B cell (primary cell): ENCODE data around the gene RGL1. TPM values are rescaled to one million over a fixed set of nuclear protein-coding genes. Genes with fewer than 3 reads are reported as not detected.
A peak's percentile ranks its signal among the peaks of the same experiment; 100 is the strongest.

Experiments used
- ATAC-seq: fragments of 200-7000 bp; cut with Tn5 transposase; one replicate; pipeline ENCODE4 v1.10.0; 2021; ENCODE audit warnings: low read depth, mild to moderate bottlenecking, moderate number of reproducible peaks, moderate library complexity
- CTCF ChIA-PET: fragments of 350-600 bp; sonication (Branson Sonifier 250); formaldehyde crosslinking; loops from one replicate; lab custom pipeline; 2021; ENCODE audit warnings: antibody characterized with exemption, inconsistent platforms; lab: Charles Lee
- POLR2A ChIA-PET: fragments of 350-600 bp; sonication (Branson Sonifier 250); formaldehyde crosslinking; loops from one replicate; lab custom pipeline; 2021; ENCODE audit warnings: antibody characterized with exemption; lab: Charles Lee
- DNase-seq: peaks from one replicate; pipeline ENCODE4 v3.0.0; 2013
- H2AFZ ChIP-seq: 2 replicates; pipeline ENCODE4 v1.6.1; 2012; ENCODE audit warnings: mild to moderate bottlenecking, low read depth, low read length; ENCODE audit not compliant: insufficient read depth, poor library complexity, severe bottlenecking
- H3K27ac ChIP-seq, 2 donors: 1 replicate in 1 of 2; 2 replicates in 1 of 2; pipeline ENCODE4 v1.5.1; 2012 to 2013; ENCODE audit warnings: low read length in 2 of 2, mild to moderate bottlenecking in 2 of 2, moderate library complexity in 1 of 2
- H3K27me3 ChIP-seq, 4 experiments: fragments of 200-600 bp in 1 of 4; sonication (generic) in 1 of 4; replicated peaks in 1 of 4; 1 replicate in 2 of 4; 2 replicates in 2 of 4; pipeline versions ENCODE4 v1.6.1 to v1.7.0; 2013 to 2016; ENCODE audit warnings: low read length in 3 of 4, mild to moderate bottlenecking in 2 of 4, mixed read lengths in 1 of 4, moderate library complexity in 1 of 4; ENCODE audit not compliant: insufficient read depth in 4 of 4, control insufficient read depth in 3 of 4; ENCODE audit errors: control extremely low read depth in 1 of 4
- H3K36me3 ChIP-seq, 2 experiments: replicated peaks in 1 of 2; 1 replicate in 1 of 2; 2 replicates in 1 of 2; pipeline versions ENCODE4 v1.6.1 to v1.7.1; 2013; ENCODE audit warnings: low read length in 1 of 2; ENCODE audit not compliant: insufficient read depth in 2 of 2, control insufficient read depth in 1 of 2; ENCODE audit errors: control extremely low read depth in 1 of 2, extremely low read depth in 1 of 2
- H3K4me1 ChIP-seq, 2 donors: fragments of 200-600 bp in 1 of 2; sonication (generic) in 1 of 2; 1 replicate in 1 of 2; 2 replicates in 1 of 2; pipeline versions ENCODE4 v1.5.1 to v1.6.1; 2013 to 2017; ENCODE audit warnings: low read length in 2 of 2; ENCODE audit not compliant: control insufficient read depth in 2 of 2, insufficient read depth in 2 of 2
- H3K4me2 ChIP-seq: replicated peaks from 2 replicates; pipeline ENCODE3; 2012; ENCODE audit warnings: mild to moderate bottlenecking, low read depth, low read length; ENCODE audit not compliant: poor library complexity, severe bottlenecking
- H3K4me3 ChIP-seq, 5 experiments: fragments of 200-600 bp in 1 of 5; sonication (generic) in 1 of 5; 1 replicate in 3 of 5; 2 replicates in 2 of 5; pipeline versions ENCODE4 v1.5.1 to v1.7.0; 2011 to 2016; ENCODE audit warnings: low read length in 4 of 5, mild to moderate bottlenecking in 4 of 5, low read depth in 2 of 5, control low read depth in 1 of 5, moderate library complexity in 1 of 5; ENCODE audit not compliant: insufficient read depth in 1 of 5; ENCODE audit errors: control extremely low read depth in 1 of 5, extremely low read depth in 1 of 5
- H3K79me2 ChIP-seq: fragments of 200-600 bp; sonication (generic); one replicate; pipeline ENCODE4 v1.6.0; 2016; ENCODE audit warnings: low read length; ENCODE audit not compliant: control insufficient read depth, insufficient read depth
- H3K9ac ChIP-seq: fragments of 200-600 bp; sonication (generic); 2 replicates; pipeline ENCODE4 v1.6.1; 2017; ENCODE audit warnings: mild to moderate bottlenecking, low read length, moderate library complexity
- H3K9me3 ChIP-seq, 3 donors: one replicate each; pipeline versions ENCODE4 v1.6.1 to v1.7.1; 2013; ENCODE audit warnings: low read length in 2 of 3; ENCODE audit not compliant: control insufficient read depth in 2 of 3, insufficient read depth in 1 of 3; ENCODE audit errors: control extremely low read depth in 1 of 3
- H4K20me1 ChIP-seq: 2 replicates; pipeline ENCODE4 v1.6.0; 2012; ENCODE audit warnings: mild to moderate bottlenecking, low read length; ENCODE audit not compliant: insufficient read depth, control insufficient read depth, poor library complexity, severe bottlenecking
- H3K27ac Mint-ChIP-seq: one replicate; pipeline ENCODE4 v1.8.0; 2021; ENCODE audit warnings: mixed read lengths
- H3K27me3 Mint-ChIP-seq: one replicate; pipeline ENCODE4 v1.8.0; 2021; ENCODE audit warnings: mixed read lengths
- H3K4me1 Mint-ChIP-seq: one replicate; pipeline ENCODE4 v1.8.0; 2021; ENCODE audit warnings: mixed read lengths
- H3K4me3 Mint-ChIP-seq: one replicate; pipeline ENCODE4 v1.8.0; 2021; ENCODE audit warnings: mixed read lengths
- H3K9me3 Mint-ChIP-seq: one replicate; pipeline ENCODE4 v1.8.0; 2022; ENCODE audit warnings: mixed read lengths; ENCODE audit not compliant: insufficient read depth
- CTCF ChIP-seq: fragments of 200-600 bp; IDR thresholded peaks from one replicate; pipeline ENCODE4 v1.8.0; 2022; ENCODE audit warnings: antibody characterized with exemption, mild to moderate bottlenecking
- EZH2 ChIP-seq: IDR thresholded peaks from 2 replicates; pipeline ENCODE4 v1.6.1; 2012; ENCODE audit warnings: borderline replicate concordance, low read depth, mild to moderate bottlenecking, moderate library complexity, low read length; ENCODE audit not compliant: insufficient read depth, poor library complexity, severe bottlenecking
- WGBS: methylation state at CpG from one replicate; pipeline ENCODE4 v1.1.5; 2013; ENCODE audit warnings: missing lambda C conversion rate; ENCODE audit not compliant: insufficient coverage; 5-methylcytosine and 5-hydroxymethylcytosine counted together
- intact Hi-C: fragments of 100-400 bp; cut with micrococcal nuclease; formaldehyde crosslinking; loops from one replicate; pipeline ENCODE4 v1.10.0; 2022
- polyA plus RNA-seq: library from polyadenylated mRNA; depleted of rRNA; stranded (reverse); fragments of >200 nt; gene quantifications from 2 replicates; pipeline ENCODE4 v1.2.3, GENCODE V29; 2012
- total RNA-seq, 2 donors: library from RNA; stranded (reverse); fragments of 120-200 nt in 1 of 2; gene quantifications; 1 replicate in 1 of 2; 2 replicates in 1 of 2; pipeline versions ENCODE4 v1.2.3 to v1.2.4, GENCODE V29; 2013 to 2022

The RGL1 gene
- total and polyA plus RNA-seq, 2 donors (not counting 1 experiment from before 2014, with no cell fraction given), result 0.09 to 1.1 TPM

DNA sequence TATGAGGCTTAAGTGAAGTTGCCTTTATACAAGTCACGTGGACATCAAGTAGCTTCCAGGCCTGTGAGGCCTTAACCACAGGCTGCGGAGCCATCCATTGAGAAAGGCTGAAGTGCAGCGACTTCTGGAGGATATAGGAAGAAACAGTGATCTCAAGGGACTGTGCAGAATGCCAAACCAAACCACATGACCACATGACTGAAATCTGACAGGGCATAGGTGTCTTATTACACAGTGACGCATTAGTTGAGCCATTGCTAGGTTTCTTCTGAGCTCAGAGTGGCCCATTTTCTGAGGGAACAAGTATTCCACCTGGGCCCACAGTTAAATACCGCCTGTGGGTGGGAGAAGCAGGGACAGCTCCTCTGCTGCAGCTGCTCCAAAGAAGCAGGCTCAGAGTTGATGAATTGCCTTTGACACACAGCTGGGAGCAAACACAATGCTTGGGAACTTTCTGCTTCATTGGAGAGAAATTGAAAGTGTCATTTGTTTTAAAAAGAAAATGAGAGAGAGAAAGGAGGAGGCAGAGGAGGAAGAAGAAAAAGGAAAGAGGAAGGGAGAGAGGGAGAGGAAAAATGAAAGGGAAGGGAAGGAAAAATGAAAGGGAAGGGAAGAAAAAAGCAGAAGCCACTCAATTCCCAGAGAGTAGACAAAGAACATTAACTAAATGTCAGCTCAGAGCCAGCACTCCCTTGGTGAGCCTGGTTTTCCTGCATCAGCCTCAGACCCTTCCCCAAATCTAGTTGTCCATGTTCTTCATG is 138.2 kb downstream of the RGL1 start:
- CTCF ChIA-PET, result no interaction called here
- ATAC-seq, result peak; percentile 45

More for the DNA sequence above, 138.2 kb downstream of the RGL1 start:
- Histone ChIP-seq H3K79me2 (no peaks in the 10 kb centered on the region), H3K9ac (no peak overlapping the region), H4K20me1 (no peaks in the 10 kb centered on the region), H3K27me3 (peaks cover 0 to 3% (median 0%) of the 10 kb centered on the region in 4 experiments), H3K4me3 (no peak overlapping the region), H3K36me3 (no peaks in the 10 kb centered on the region), H3K4me1 (no peaks in the 10 kb centered on the region), H2AFZ (no peak overlapping the region), H3K4me2 (no peak overlapping the region), H3K27ac (no peak overlapping the region), H3K9me3 (peaks cover 0 to 3% (median 0%) of the 10 kb centered on the region in 3 donors)
- Mint-ChIP-seq H3K27me3 (peaks cover 39% of the 10 kb centered on the region), H3K27ac (peak overlapping the region; percentile 18), H3K9me3 (no peaks in the 10 kb centered on the region), H3K4me1 (peaks cover 3% of the 10 kb centered on the region), H3K4me3 (no peak overlapping the region)
- no peak for DNase-seq
- POLR2A ChIA-PET, result no interaction called here
- TF ChIP-seq EZH2 (no peak), CTCF (no peak)
- WGBS, result 40% methylated on average over 4 of the region's 5 CpGs
- intact Hi-C loops, result no loop called here
